Activated CD4-positive, alpha-beta memory T cell treated with anti-CD3 and anti-CD28 coated beads, Interleukin-2, amount 10 ng/mL, durations not matched to agents 7 days and 5 days (primary cell): ENCODE data around the gene PAIP2. TPM values are rescaled to one million over a fixed set of nuclear protein-coding genes. Genes with fewer than 3 reads are reported as not detected.

Source experiments
- CTCF ChIA-PET: fragments of 350-600 bp; sonication (Branson Sonifier 250); formaldehyde crosslinking; loops from one replicate; lab custom pipeline; 2021; ENCODE audit warnings: antibody characterized with exemption, inconsistent platforms; lab: Charles Lee
- POLR2A ChIA-PET: fragments of 350-600 bp; sonication (Branson Sonifier 250); formaldehyde crosslinking; loops from one replicate; lab custom pipeline; 2021; ENCODE audit warnings: antibody characterized with exemption; lab: Charles Lee
- DNase-seq: peaks from one replicate; pipeline ENCODE4 v3.0.0-alpha.2; 2020
- H3K27ac Mint-ChIP-seq: one replicate; pipeline ENCODE4 v1.8.0; 2021; ENCODE audit warnings: mild to moderate bottlenecking, mixed read lengths
- H3K27me3 Mint-ChIP-seq: one replicate; pipeline ENCODE4 v1.8.0; 2021; ENCODE audit warnings: mixed read lengths
- H3K36me3 Mint-ChIP-seq: one replicate; pipeline ENCODE4 v1.8.0; 2021; ENCODE audit warnings: low read depth, mixed read lengths
- H3K4me1 Mint-ChIP-seq: one replicate; pipeline ENCODE4 v1.8.0; 2021; ENCODE audit warnings: mixed read lengths
- H3K4me3 Mint-ChIP-seq: one replicate; pipeline ENCODE4 v1.8.0; 2021; ENCODE audit warnings: mild to moderate bottlenecking, mixed read lengths
- H3K9me3 Mint-ChIP-seq: one replicate; pipeline ENCODE4 v1.8.0; 2021; ENCODE audit warnings: mixed read lengths
- total RNA-seq, 2 experiments: library from RNA; stranded (reverse); gene quantifications; one replicate each; pipeline ENCODE4 v1.2.3, GENCODE V29; 2021

PAIP2 gene
- total RNA-seq, 2 experiments from 2014 or later, result 127 to 130 TPM

DNA sequence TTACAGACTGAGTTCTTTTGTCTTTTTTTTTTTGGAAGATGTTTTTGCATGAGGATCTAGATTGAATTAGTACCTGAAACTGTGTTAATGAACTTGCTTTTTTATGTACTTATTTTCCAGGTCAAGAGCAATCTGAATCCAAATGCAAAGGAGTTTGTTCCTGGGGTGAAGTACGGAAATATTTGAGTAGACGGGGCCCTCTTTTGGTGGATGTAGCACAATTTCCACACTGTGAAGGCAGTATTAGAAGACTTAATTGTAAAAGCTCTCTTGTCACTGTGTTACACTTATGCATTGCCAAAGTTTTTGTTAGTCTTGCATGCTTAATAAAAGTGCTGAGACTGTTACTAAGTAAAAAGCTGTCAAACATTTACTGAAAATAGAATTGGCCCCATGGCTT, 27.0 kb downstream of the PAIP2 start:
- H3K4me3 Mint-ChIP-seq, result no peak overlapping the region
- H3K27ac Mint-ChIP-seq, result no peak overlapping the region
- ChIA-PET CTCF (interaction anchor here (0.9 to 1.5 kb wide), 6 partner anchors 24 to 579 kb away, joined by 3 to 5 read pairs (median 4); partner anchors contain the start of gene PAIP2), POLR2A (interaction anchor here (1.5 to 2.7 kb wide), 2 partner anchors 23 to 26 kb away, joined by 5 to 6 read pairs; no protein-coding TSS in a partner anchor)
- no peaks in the 10 kb centered on the region for H3K27me3 Mint-ChIP-seq
- H3K4me1 Mint-ChIP-seq, result peaks cover 21% of the 10 kb centered on the region
- H3K36me3 Mint-ChIP-seq, result peaks cover 49% of the 10 kb centered on the region
- no peak for DNase-seq
- H3K9me3 Mint-ChIP-seq, result no peaks in the 10 kb centered on the region

DNA sequence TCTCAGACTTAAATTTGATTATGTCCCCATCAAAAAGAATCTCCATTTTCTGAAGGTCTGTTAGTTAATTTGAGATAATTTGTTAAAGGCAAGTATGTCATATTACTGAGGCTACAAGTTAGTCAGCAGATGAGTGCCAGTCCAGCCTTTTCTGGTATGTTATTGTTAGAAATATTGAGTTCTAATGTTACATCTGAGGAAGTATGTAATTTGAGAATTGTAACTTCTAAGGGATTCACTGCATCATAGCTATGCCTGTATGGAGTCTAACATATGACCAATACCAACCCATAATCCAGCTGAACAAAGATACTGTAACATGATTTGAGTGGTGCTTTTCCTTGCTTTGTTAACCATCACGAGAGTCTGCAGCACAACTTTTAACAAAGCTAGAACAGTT, 27.5 kb downstream of the PAIP2 start:
- H3K27me3 Mint-ChIP-seq, result no peaks in the 10 kb centered on the region
- peaks cover 17% of the 10 kb centered on the region for H3K4me1 Mint-ChIP-seq
- no peak overlapping the region for H3K27ac Mint-ChIP-seq
- POLR2A ChIA-PET, result interaction anchor here (0.6 to 2.7 kb wide), 3 partner anchors 20 to 27 kb away, joined by 3 to 6 read pairs (median 5); partner anchors contain the start of gene MZB1
- DNase-seq, result no peak
- CTCF ChIA-PET, result interaction anchor here (0.9 to 1.5 kb wide), 5 partner anchors 24 to 579 kb away, joined by 3 to 5 read pairs (median 4); partner anchors contain the start of gene PAIP2
- no peaks in the 10 kb centered on the region for H3K9me3 Mint-ChIP-seq
- H3K36me3 Mint-ChIP-seq, result peaks cover 47% of the 10 kb centered on the region
- H3K4me3 Mint-ChIP-seq, result no peak overlapping the region

DNA sequence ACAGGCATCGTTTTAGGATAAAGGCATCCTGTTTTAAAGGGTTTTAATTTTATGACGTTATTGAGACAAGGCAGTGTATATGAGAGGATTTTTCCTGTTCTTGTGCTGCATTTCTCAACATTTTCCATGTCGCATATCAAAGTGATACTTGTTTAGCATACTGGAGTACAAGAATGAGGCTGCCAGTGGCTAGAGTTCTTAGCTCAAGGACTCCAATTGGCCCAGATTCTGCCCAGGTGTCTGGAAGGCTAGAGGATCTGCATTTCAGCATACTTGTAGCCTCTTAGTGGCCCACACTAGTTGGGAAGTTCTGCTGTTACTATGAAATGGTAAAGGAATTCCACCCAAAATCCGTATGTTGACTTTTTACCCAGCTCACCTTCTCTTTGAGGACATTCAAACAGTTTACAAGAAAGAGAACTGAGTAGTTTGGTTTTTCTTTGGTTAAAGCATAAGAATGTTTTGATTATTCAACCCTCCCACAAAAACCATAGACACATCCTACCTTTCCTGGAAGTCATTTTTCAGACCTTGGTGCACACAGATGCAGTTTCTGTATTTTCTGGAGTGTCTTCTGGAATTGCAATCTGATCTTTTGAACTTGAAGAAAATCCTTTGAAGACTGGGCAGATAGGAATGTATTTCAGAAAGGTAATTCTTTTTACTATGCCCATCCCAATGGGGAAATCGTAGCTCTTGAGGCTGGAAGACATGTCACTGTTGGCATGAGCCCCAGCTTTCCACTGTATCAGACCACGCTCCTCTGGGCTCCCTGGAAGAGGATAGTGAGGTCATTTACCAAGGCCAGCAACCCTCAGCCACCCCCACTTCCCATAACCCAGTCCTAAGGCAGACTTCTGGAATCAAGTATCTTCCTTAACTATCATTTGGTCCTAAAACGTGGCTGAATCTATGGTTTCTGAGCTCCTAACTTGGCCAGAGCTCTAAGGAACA, 30.1 kb downstream of the PAIP2 start:
- Mint-ChIP-seq H3K4me3 (no peak overlapping the region), H3K9me3 (no peaks in the 10 kb centered on the region), H3K36me3 (peaks cover 31% of the 10 kb centered on the region), H3K27me3 (no peaks in the 10 kb centered on the region), H3K27ac (peak overlapping the region; percentile 11), H3K4me1 (peaks cover 17% of the 10 kb centered on the region)
- no peak for DNase-seq
- CTCF ChIA-PET, result interaction anchor here (1.0 to 1.6 kb wide), 4 partner anchors 9 to 792 kb away, joined by 3 to 4 read pairs (median 3); no protein-coding TSS in a partner anchor
- POLR2A ChIA-PET, result interaction anchor here (0.9 to 2.1 kb wide), 4 partner anchors 8 to 30 kb away, joined by 3 to 7 read pairs (median 6); partner anchors contain the start of genes MZB1 and PAIP2

DNA sequence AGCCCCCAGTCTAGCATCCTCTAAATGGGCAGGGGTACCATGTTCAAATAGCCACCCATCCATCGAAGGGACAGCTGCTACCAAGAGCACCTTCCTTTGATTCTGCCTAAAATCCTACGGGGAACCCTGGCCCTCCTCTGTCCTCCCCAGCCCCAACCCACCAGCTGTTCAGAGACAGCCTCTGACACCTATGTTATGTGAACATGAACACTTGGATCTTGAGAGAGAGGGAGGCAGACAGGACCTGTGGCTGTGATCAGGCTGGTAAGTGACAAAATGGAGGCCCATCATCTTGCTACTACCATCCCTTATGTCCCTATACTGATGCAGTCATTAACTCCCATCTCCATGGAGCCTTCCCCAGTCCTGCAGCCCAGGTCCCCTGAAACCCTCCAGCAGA, 33.3 kb downstream of the PAIP2 start:
- H3K9me3 Mint-ChIP-seq, result no peaks in the 10 kb centered on the region
- DNase-seq, result no peak
- ChIA-PET POLR2A (interaction anchor here (2.0 kb wide), 1 partner anchor 33 kb away, joined by 12 read pairs; the partner anchor contains the start of gene PAIP2), CTCF (no interaction called here)
- H3K36me3 Mint-ChIP-seq, result peaks cover 26% of the 10 kb centered on the region
- no peaks in the 10 kb centered on the region for H3K27me3 Mint-ChIP-seq
- H3K4me3 Mint-ChIP-seq, result no peak overlapping the region
- H3K4me1 Mint-ChIP-seq, result peaks cover 25% of the 10 kb centered on the region
- H3K27ac Mint-ChIP-seq, result no peak overlapping the region

DNA sequence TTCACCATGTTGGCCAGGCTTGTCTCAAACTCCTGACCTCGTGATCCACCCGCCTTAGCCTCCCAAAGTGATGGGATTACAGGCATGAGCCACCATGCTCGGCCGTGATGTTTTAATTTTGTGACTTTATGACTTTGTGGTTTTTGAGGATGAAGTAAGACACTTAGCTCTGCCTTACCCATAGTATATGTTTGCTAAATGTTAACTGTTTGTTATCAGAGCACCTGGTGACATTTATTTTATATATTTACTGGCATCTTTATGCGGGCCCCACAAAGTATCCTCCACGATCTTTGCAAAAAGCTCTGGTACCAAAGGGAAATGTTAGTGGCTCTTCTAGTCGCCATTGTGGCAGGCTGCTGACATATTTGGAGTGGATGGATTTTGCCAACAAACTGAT, 34.7 kb downstream of the PAIP2 start:
- CTCF ChIA-PET, result interaction anchor here (2.1 kb wide), 1 partner anchor 34 kb away, joined by 5 read pairs; the partner anchor contains the start of gene PAIP2

DNA sequence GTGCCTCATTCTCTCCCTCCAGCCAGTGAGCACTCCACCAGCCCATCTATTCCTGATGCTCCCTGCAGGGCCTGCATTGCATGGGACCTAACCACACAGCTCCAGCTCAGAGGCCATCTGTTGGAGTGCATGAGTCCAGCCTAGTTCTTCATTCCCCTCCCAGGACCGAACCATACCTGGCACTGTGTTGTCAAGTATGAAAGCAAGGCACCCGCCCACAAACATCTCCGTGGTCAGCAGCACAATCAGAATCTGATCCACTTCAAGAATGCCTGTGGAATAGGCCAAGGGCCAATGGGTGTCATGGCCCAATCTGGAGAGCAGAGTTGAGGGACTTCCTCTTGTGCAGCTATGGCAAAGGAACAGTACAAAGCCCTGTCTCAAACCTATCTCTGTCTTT, 35.6 kb downstream of the PAIP2 start:
- ChIA-PET CTCF (interaction anchor here (2.1 kb wide), 1 partner anchor 35 kb away, joined by 5 read pairs; the partner anchor contains the start of gene PAIP2), POLR2A (interaction anchor here (1.0 to 1.2 kb wide), 2 partner anchors 9 to 15 kb away, joined by 4 to 5 read pairs; no protein-coding TSS in a partner anchor)
- Mint-ChIP-seq H3K9me3 (no peaks in the 10 kb centered on the region), H3K4me1 (peaks cover 12% of the 10 kb centered on the region), H3K27ac (no peak overlapping the region), H3K36me3 (peaks cover 16% of the 10 kb centered on the region), H3K27me3 (no peaks in the 10 kb centered on the region), H3K4me3 (no peak overlapping the region)
- DNase-seq, result no peak

More for the DNA sequence above, 34.7 kb downstream of the PAIP2 start:
- Mint-ChIP-seq H3K27me3 (no peaks in the 10 kb centered on the region), H3K27ac (no peak overlapping the region), H3K9me3 (no peaks in the 10 kb centered on the region), H3K4me3 (no peak overlapping the region), H3K4me1 (peaks cover 20% of the 10 kb centered on the region), H3K36me3 (peaks cover 23% of the 10 kb centered on the region)
- no peak for DNase-seq
- POLR2A ChIA-PET, result interaction anchor here (1.0 kb wide), 1 partner anchor 12 kb away, joined by 4 read pairs; no protein-coding TSS in a partner anchor

DNA sequence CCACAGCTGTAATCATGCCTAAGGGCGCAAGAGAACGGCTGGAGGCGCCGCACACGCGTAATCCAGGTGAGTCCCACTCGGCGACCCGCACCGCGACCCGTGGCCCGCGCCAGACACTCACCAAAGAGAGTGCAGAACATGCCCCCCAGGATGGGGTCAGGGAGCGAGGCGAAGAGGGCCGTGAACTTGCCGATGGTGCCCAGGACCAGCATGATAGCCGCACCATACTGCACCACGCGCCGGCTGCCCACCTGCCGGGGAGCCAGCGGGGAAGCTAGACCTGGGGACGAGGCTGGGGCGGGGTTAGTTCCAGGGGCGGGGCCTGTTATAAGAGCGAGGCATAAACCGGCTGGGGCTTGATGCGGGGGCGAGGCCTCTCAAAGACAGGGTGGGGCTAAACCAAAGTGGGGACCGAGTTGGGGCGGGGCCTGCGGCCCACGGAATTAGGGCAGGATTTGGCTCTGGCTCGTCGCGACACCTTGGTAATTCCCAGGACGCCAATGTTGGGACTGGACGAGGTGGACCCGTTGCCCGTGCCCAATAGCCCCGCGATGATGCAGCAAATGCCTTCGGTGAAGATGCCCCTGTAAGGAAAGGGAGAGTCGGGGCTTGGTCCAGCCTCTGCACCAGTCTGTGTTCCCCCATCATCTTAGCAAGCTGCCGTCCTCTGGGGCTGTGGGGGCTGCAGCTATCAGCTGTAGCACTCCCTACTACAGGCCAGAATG, 36.6 kb downstream of the PAIP2 start:
- Mint-ChIP-seq H3K4me1 (peaks cover 9% of the 10 kb centered on the region), H3K27me3 (no peaks in the 10 kb centered on the region), H3K9me3 (no peaks in the 10 kb centered on the region), H3K4me3 (no peak overlapping the region), H3K36me3 (peaks cover 13% of the 10 kb centered on the region), H3K27ac (no peak overlapping the region)
- ChIA-PET POLR2A (interaction anchor here (1.0 kb wide), 1 partner anchor 14 kb away, joined by 5 read pairs; no protein-coding TSS in a partner anchor), CTCF (interaction anchor here (2.1 kb wide), 1 partner anchor 36 kb away, joined by 5 read pairs; the partner anchor contains the start of gene PAIP2)
- DNase-seq, result no peak

DNA sequence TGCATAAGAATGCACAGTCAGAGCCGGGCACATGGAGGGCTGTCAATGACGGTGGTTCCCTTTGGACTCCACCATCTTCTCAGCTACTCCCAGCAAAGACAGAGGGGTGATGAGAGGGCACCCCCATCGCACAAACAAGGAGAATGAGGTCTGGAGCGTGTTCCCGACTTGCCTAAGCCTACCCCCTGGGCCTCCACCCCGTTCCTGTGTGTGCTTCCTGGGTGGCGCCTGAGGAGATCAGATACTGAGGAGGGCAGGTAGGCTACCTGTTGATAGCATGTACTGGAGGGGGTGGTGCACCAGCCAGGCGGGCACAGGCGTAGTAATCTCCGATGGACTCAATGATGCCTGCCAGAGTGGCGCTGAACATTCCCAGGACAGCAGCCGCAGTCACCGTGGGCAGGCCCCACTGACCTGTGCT, 37.3 kb downstream of the PAIP2 start:
- Mint-ChIP-seq H3K36me3 (peaks cover 7% of the 10 kb centered on the region), H3K9me3 (no peaks in the 10 kb centered on the region)
- CTCF ChIA-PET, result no interaction called here

DNA sequence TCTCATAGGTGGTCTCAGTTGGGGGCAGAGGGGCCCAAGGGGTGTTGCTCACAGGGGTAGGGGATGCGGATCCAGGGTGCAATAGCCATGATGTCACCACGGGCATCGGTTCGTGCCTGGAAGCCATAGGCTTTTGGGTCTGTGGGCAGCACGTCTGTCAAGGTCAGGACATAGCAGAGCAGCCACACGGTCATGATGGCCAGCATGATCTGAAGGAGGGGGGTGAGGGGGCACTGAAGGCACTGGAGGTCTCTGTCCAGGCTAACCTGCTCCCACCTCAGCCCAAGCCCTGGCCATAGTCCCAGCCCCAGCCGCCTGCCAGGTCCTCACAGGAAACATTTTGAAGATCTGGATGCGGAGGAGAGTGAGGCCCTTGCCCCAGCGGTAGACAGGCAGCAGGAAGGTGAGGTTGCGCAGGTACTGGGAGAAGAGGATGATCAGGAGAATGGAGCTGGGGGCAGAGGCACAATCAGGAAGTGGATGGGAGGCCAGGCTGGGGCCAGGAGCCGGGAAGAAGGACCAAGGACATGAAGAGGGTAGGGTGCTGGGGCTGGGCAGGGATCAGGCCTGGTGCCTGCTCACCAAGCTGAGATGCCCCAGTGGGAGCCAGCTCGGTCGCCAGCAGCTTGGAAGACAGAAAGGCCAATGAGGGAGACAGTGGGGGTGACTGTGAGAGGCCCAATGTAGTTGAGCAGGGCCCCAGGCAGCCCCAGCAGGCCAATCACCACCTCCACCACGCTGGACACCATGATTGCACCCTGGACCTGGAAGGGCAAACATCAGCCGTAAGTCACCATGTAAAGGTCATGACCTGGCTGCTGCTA, 38.2 kb downstream of the PAIP2 start:
- no peak overlapping the region for H3K27ac Mint-ChIP-seq
- ChIA-PET CTCF (no interaction called here), POLR2A (interaction anchor here (0.7 to 1.8 kb wide), 6 partner anchors 9 to 38 kb away, joined by 3 to 6 read pairs (median 3); partner anchors contain the start of genes MZB1 and PAIP2)
- no peaks in the 10 kb centered on the region for H3K9me3 Mint-ChIP-seq
- no peak overlapping the region for H3K4me3 Mint-ChIP-seq
- no peaks in the 10 kb centered on the region for H3K27me3 Mint-ChIP-seq
- DNase-seq, result no peak
- H3K36me3 Mint-ChIP-seq, result peaks cover 6% of the 10 kb centered on the region
- H3K4me1 Mint-ChIP-seq, result peaks cover 18% of the 10 kb centered on the region

More for the DNA sequence above, 37.3 kb downstream of the PAIP2 start:
- Mint-ChIP-seq H3K27me3 (no peaks in the 10 kb centered on the region), H3K27ac (no peak overlapping the region), H3K4me3 (no peak overlapping the region), H3K4me1 (peaks cover 11% of the 10 kb centered on the region)
- POLR2A ChIA-PET, result interaction anchor here (0.5 to 1.2 kb wide), 2 partner anchors 20 to 76 kb away, joined by 3 to 5 read pairs; no protein-coding TSS in a partner anchor
- DNase-seq, result no peak

DNA sequence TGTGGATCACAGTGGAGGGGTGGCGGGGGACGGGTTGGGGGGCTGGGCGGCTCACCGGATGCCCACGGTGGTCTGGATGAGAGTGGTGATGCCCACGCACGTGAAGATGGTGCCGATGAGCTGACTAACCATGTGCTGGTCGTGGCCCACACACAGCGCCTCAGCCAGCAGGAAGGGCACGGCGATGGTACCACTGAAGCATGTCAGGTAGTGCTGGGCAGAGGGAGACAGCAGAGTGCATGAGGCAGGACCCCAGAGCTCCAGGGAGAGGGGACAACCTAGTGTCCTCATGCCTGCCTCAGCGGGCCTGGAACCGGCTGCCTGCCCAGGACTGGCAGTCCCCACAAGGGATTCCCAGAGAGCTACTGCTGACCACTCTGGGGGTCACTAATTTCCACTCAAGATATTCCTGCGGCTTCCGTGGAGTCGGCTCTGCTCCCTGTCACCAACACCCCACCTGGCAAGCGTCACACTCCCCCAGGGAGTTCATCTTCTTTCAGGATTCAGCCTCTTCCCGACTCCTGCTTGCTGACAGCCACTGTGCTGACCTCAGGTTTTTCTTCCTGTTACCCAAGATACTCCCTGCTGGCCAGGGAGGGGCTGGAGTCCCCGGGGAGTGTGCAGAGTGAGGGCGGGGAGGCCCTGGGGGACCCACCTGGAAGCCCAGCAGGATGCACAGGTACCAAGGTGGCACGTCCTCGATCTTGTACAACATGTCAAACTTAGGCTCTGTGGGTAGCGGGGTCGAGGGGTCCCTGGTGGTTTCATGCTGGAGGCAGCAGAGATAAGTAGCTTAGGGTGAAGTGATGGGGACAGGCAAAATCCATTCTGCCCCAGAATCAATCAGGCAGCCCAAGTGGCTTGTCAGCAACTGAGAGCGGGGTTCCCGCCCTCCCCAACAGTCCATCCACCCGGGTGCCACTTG, 40.4 kb downstream of the PAIP2 start:
- peaks cover 39% of the 10 kb centered on the region for H3K4me1 Mint-ChIP-seq
- POLR2A ChIA-PET, result interaction anchor here (1.3 to 2.0 kb wide), 3 partner anchors 9 to 40 kb away, joined by 4 to 6 read pairs (median 4); partner anchors contain the start of gene PAIP2
- no peak for DNase-seq
- H3K9me3 Mint-ChIP-seq, result no peaks in the 10 kb centered on the region
- H3K27me3 Mint-ChIP-seq, result no peaks in the 10 kb centered on the region
- no peak overlapping the region for H3K27ac Mint-ChIP-seq
- H3K4me3 Mint-ChIP-seq, result no peak overlapping the region
- CTCF ChIA-PET, result no interaction called here
- peaks cover 5% of the 10 kb centered on the region for H3K36me3 Mint-ChIP-seq

DNA sequence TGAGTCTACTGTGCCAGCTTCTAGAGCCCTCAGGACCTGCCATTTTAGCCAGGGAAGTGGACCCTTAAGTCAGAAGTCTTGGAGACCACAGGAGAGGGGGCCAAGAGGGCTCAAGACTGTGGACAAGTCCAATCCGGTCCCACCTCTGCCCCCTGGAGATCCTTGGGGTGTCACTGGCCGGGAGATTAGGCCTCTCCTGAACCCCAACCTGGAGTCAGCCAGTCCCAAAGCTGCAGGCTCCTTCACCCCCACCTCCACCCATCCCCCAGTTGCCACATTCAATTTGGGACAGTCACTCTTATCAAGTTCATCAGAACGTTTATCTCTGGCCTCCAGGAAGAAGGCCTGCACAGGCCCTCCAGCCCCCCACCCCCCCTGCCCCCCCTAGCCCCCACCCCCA, 41.2 kb downstream of the PAIP2 start:
- Mint-ChIP-seq H3K4me3 (no peak overlapping the region), H3K4me1 (peaks cover 43% of the 10 kb centered on the region), H3K27ac (no peak overlapping the region), H3K9me3 (no peaks in the 10 kb centered on the region), H3K36me3 (no peaks in the 10 kb centered on the region), H3K27me3 (no peaks in the 10 kb centered on the region)
- ChIA-PET CTCF (no interaction called here), POLR2A (interaction anchor here (1.3 kb wide), 2 partner anchors 34 to 41 kb away, joined by 4 read pairs; partner anchors contain the start of gene PAIP2)
- no peak for DNase-seq
